Prostate gland (tissue), 2 donors: ENCODE data around the gene DMRTA1.

ENCODE experiments used
- CTCF ChIP-seq, 4 experiments: fragments of 200-600 bp in 2 of 4; fragments of 450-650 bp in 2 of 4; sonication (generic) in 2 of 4; IDR thresholded peaks; 1 replicate in 3 of 4; 2 replicates in 1 of 4; pipeline ENCODE4 v1.5.1; 2016 to 2019; ENCODE audit warnings: antibody characterized with exemption in 4 of 4, mild to moderate bottlenecking in 2 of 4, moderate library complexity in 2 of 4
- POLR2A ChIP-seq: fragments of 450-650 bp; IDR thresholded peaks from one replicate; pipeline ENCODE4 v1.6.1; 2016; ENCODE audit warnings: antibody characterized with exemption, mild to moderate bottlenecking
- POLR2AphosphoS5 ChIP-seq: sonication (generic); formaldehyde crosslinking; IDR thresholded peaks from one replicate; pipeline ENCODE4 v1.6.1; 2017; ENCODE audit warnings: antibody characterized with exemption

- TF ChIP-seq CTCF (IDR thresholded peaks at IDR 0.05) (no peak), POLR2A (no peak), POLR2AphosphoS5 (no peak)
Observed at GRCh38 chr9:22423566-22423965, 23.1 kb upstream of the DMRTA1 start.
